HEK293 (cell line): Measurements from ENCODE around the gene CAMKMT.

Experiments used
- CTCF ChIA-PET: fragments of 350-600 bp; formaldehyde crosslinking; extraction: SDS; loops from one replicate; lab custom pipeline; 2021; ENCODE audit warnings: antibody characterized with exemption; lab: Yijun Ruan, JAX
- POLR2A ChIA-PET: fragments of 300-600 bp; formaldehyde crosslinking; extraction: SDS; loops from one replicate; lab custom pipeline; 2020; ENCODE audit warnings: antibody characterized with exemption, inconsistent platforms; lab: Yijun Ruan, JAX
- H3K27ac ChIP-seq: fragments of 200-500 bp; sonication (Bioruptor generic); 2 replicates; pipeline ENCODE4 v1.5.1; 2014; ENCODE audit warnings: low read depth, low read length, control low read depth, inconsistent platforms; ENCODE audit errors: extremely low read depth
- H3K36me3 ChIP-seq, 2 experiments: fragments of 200-500 bp in 1 of 2; sonication (Bioruptor generic) in 1 of 2; 1 replicate in 1 of 2; 2 replicates in 1 of 2; pipeline ENCODE4 v1.5.1; 2014 to 2017; ENCODE audit warnings: inconsistent platforms in 2 of 2, low read length in 2 of 2; ENCODE audit not compliant: control insufficient read depth in 2 of 2, insufficient read depth in 1 of 2
- H3K4me1 ChIP-seq: fragments of 200-500 bp; sonication (Bioruptor generic); 2 replicates; pipeline ENCODE4 v1.5.1; 2014; ENCODE audit warnings: mild to moderate bottlenecking, low read length, inconsistent platforms; ENCODE audit not compliant: control insufficient read depth, insufficient read depth
- H3K4me3 ChIP-seq: 2 replicates; pipeline ENCODE4 v1.5.1; 2011; ENCODE audit warnings: low read depth, mild to moderate bottlenecking, control low read depth, low read length, moderate library complexity
- H3K9me3 ChIP-seq: fragments of 200-500 bp; sonication (Bioruptor generic); 2 replicates; pipeline ENCODE4 v1.5.1; 2014; ENCODE audit warnings: low read depth, low read length, inconsistent platforms; ENCODE audit not compliant: control insufficient read depth, insufficient read depth
- FEZF1 ChIP-seq: fragments of 450-650 bp; formaldehyde crosslinking; IDR thresholded peaks from 2 replicates; pipeline ENCODE4 v1.5.1; 2016; ENCODE audit warnings: missing biosample characterization, missing genetic modification characterization
- GFI1B ChIP-seq: fragments of 450-650 bp; formaldehyde crosslinking; IDR thresholded peaks from 2 replicates; pipeline ENCODE4 v1.5.1; 2016; ENCODE audit warnings: missing biosample characterization, missing genetic modification characterization
- GLI4 ChIP-seq: fragments of 450-650 bp; formaldehyde crosslinking; IDR thresholded peaks from 2 replicates; pipeline ENCODE4 v1.5.1; 2016; ENCODE audit warnings: missing biosample characterization, missing genetic modification characterization
- KLF10 ChIP-seq: fragments of 450-650 bp; IDR thresholded peaks from 2 replicates; pipeline ENCODE4 v1.5.1; 2018; ENCODE audit warnings: missing biosample characterization, mild to moderate bottlenecking, missing genetic modification characterization
- PRDM1 ChIP-seq: fragments of 450-650 bp; formaldehyde crosslinking; IDR thresholded peaks from 2 replicates; pipeline ENCODE4; 2016; ENCODE audit warnings: missing biosample characterization, missing genetic modification characterization
- RBAK ChIP-seq: fragments of 450-650 bp; formaldehyde crosslinking; IDR thresholded peaks from 2 replicates; pipeline ENCODE4 v1.5.1; 2016; ENCODE audit warnings: missing biosample characterization, missing genetic modification characterization
- REST ChIP-seq: fragments of 450-650 bp; formaldehyde crosslinking; IDR thresholded peaks from 2 replicates; pipeline ENCODE4 v1.5.1; 2016; ENCODE audit warnings: missing biosample characterization, missing genetic modification characterization
- WT1 ChIP-seq: fragments of 450-650 bp; formaldehyde crosslinking; IDR thresholded peaks from 2 replicates; pipeline ENCODE4 v1.5.1; 2016; ENCODE audit warnings: missing biosample characterization, missing genetic modification characterization
- ZBTB49 ChIP-seq: fragments of 450-650 bp; formaldehyde crosslinking; IDR thresholded peaks from 2 replicates; pipeline ENCODE4 v1.5.1; 2016; ENCODE audit warnings: missing biosample characterization, missing genetic modification characterization, low read depth
- ZNF114 ChIP-seq: fragments of 450-650 bp; formaldehyde crosslinking; IDR thresholded peaks from 2 replicates; pipeline ENCODE4 v1.5.0; 2017; ENCODE audit warnings: missing biosample characterization, missing genetic modification characterization
- ZNF133 ChIP-seq: fragments of 450-650 bp; formaldehyde crosslinking; IDR thresholded peaks from 2 replicates; pipeline ENCODE4 v1.5.1; 2016; ENCODE audit warnings: missing biosample characterization, missing genetic modification characterization
- ZNF140 ChIP-seq: fragments of 450-650 bp; formaldehyde crosslinking; IDR thresholded peaks from 2 replicates; pipeline ENCODE4 v1.5.1; 2016; ENCODE audit warnings: missing biosample characterization, missing genetic modification characterization
- ZNF157 ChIP-seq: fragments of 450-650 bp; formaldehyde crosslinking; IDR thresholded peaks from 2 replicates; pipeline ENCODE4 v1.5.1; 2016; ENCODE audit warnings: missing biosample characterization, missing genetic modification characterization
- ZNF350 ChIP-seq: fragments of 450-650 bp; formaldehyde crosslinking; IDR thresholded peaks from 2 replicates; pipeline ENCODE4 v1.5.0; 2017; ENCODE audit warnings: missing biosample characterization, mild to moderate bottlenecking, missing genetic modification characterization
- ZNF37A ChIP-seq: fragments of 450-650 bp; IDR thresholded peaks from 2 replicates; pipeline ENCODE4 v1.5.1; 2018; ENCODE audit warnings: missing biosample characterization, missing genetic modification characterization
- ZNF514 ChIP-seq: fragments of 450-650 bp; formaldehyde crosslinking; IDR thresholded peaks from 2 replicates; pipeline ENCODE4 v1.5.1; 2016; ENCODE audit warnings: missing biosample characterization, missing genetic modification characterization
- ZNF521 ChIP-seq: fragments of 450-650 bp; formaldehyde crosslinking; IDR thresholded peaks from 2 replicates; pipeline ENCODE4 v1.5.1; 2017; ENCODE audit warnings: missing biosample characterization, mild to moderate bottlenecking, missing genetic modification characterization
- ZNF529 ChIP-seq: fragments of 450-650 bp; formaldehyde crosslinking; IDR thresholded peaks from 2 replicates; pipeline ENCODE4 v1.5.1; 2017; ENCODE audit warnings: missing genetic modification characterization, missing biosample characterization; ENCODE audit not compliant: insufficient replicate concordance
- ZNF585B ChIP-seq: fragments of 450-650 bp; formaldehyde crosslinking; IDR thresholded peaks from 2 replicates; pipeline ENCODE4 v1.5.1; 2016; ENCODE audit warnings: missing biosample characterization, missing genetic modification characterization
- ZNF621 ChIP-seq: fragments of 450-650 bp; formaldehyde crosslinking; IDR thresholded peaks from 2 replicates; pipeline ENCODE4 v1.5.1; 2017; ENCODE audit warnings: missing biosample characterization, missing genetic modification characterization
- ZNF623 ChIP-seq: fragments of 450-650 bp; formaldehyde crosslinking; IDR thresholded peaks from 2 replicates; pipeline ENCODE4 v1.5.1; 2016; ENCODE audit warnings: missing biosample characterization, missing genetic modification characterization
- ZNF626 ChIP-seq: fragments of 450-650 bp; sonication (Bioruptor Pico); formaldehyde crosslinking; IDR thresholded peaks from 2 replicates; pipeline ENCODE4 v1.5.1; 2018; ENCODE audit warnings: missing biosample characterization, missing genetic modification characterization, inconsistent platforms
- ZNF692 ChIP-seq: fragments of 450-650 bp; formaldehyde crosslinking; IDR thresholded peaks from 2 replicates; pipeline ENCODE4 v1.5.1; 2016; ENCODE audit warnings: missing biosample characterization, missing genetic modification characterization
- ZNF701 ChIP-seq: fragments of 450-650 bp; formaldehyde crosslinking; IDR thresholded peaks from 2 replicates; pipeline ENCODE4 v1.5.1; 2016; ENCODE audit warnings: missing biosample characterization, missing genetic modification characterization

Gene CAMKMT

GRCh38 chr2:44687686-44688455 is 326.1 kb downstream of the CAMKMT start (continued):
- TF ChIP-seq GLI4 = no peak
- TF ChIP-seq ZNF514 (tag by site-specific recombination) = no peak
- no peak for TF ChIP-seq ZNF626
- no peak for TF ChIP-seq ZNF529 (tag by site-specific recombination)
- no peak for TF ChIP-seq FEZF1
- TF ChIP-seq ZNF585B (tag by site-specific recombination) = no peak
- no peak for TF ChIP-seq RBAK (tag by site-specific recombination)
- no peak for TF ChIP-seq REST (tag by site-specific recombination)
- no peak for TF ChIP-seq ZNF521 (tag by site-specific recombination)

- TF ChIP-seq WT1 = no peak
- TF ChIP-seq ZNF37A (tag by site-specific recombination) = no peak
- TF ChIP-seq ZBTB49 = no peak
- no peak for TF ChIP-seq ZNF350 (tag by site-specific recombination)
- no peak for TF ChIP-seq ZNF623 (tag by site-specific recombination)
- TF ChIP-seq GFI1B (tag by site-specific recombination) = no peak
- no peak for TF ChIP-seq ZNF692 (tag by site-specific recombination)
- POLR2A ChIA-PET = no interaction called here
- no peak overlapping the region for H3K4me3 ChIP-seq
- no peaks in the 10 kb centered on the region for H3K9me3 ChIP-seq
- no peaks in the 10 kb centered on the region for H3K36me3 ChIP-seq
- no peaks in the 10 kb centered on the region for H3K4me1 ChIP-seq
- no peak overlapping the region for H3K27ac ChIP-seq
- CTCF ChIA-PET = no interaction called here
Observed at GRCh38 chr2:44688456-44689124, 326.8 kb downstream of the CAMKMT start.

GRCh38 chr2:44689516-44689915 is 327.8 kb downstream of the CAMKMT start:
- TF ChIP-seq KLF10 (tag by site-specific recombination) = no peak
- TF ChIP-seq PRDM1 (tag by site-specific recombination) = no peak
- TF ChIP-seq ZNF140 (tag by site-specific recombination) = no peak
- no peak for TF ChIP-seq ZNF133
- TF ChIP-seq ZNF114 = no peak
- TF ChIP-seq ZNF621 = no peak
- no peak for TF ChIP-seq ZNF701
- no peak for TF ChIP-seq ZNF157 (tag by site-specific recombination)
- TF ChIP-seq, all 188 proteins: peak for 0
- no peaks in the 10 kb centered on the region for H3K4me1 ChIP-seq
- ChIA-PET CTCF (interaction anchor here (1.1 kb wide), 1 partner anchor 15 kb away, joined by 3 read pairs; no protein-coding TSS in a partner anchor), POLR2A (no interaction called here)
- no peak overlapping the region for H3K4me3 ChIP-seq
- H3K27ac ChIP-seq = no peak overlapping the region
- no peaks in the 10 kb centered on the region for H3K9me3 ChIP-seq
- H3K36me3 ChIP-seq = no peaks in the 10 kb centered on the region
